Left lung (tissue), 10 donors: ENCODE measurements around the gene ABHD3. TPM values are rescaled to one million over a fixed set of nuclear protein-coding genes. Genes with fewer than 3 reads are reported as not detected.

Experiments
- ATAC-seq: fragments of 200-7000 bp; cut with Tn5 transposase; one replicate; pipeline ENCODE4 v1.9.1; 2020; ENCODE audit warnings: moderate library complexity
- DNase-seq, 4 donors: peaks; one replicate each; pipeline ENCODE4 v3.0.0-alpha.2; 2013 to 2020
- H3K27ac ChIP-seq, 2 donors: fragments of 200-600 bp; sonication (generic) in 1 of 2; one replicate each; pipeline versions ENCODE4 v1.5.0 to v1.8.0; 2020 to 2021
- H3K27me3 ChIP-seq, 2 donors: fragments of 200-600 bp; sonication (generic) in 1 of 2; one replicate each; pipeline versions ENCODE4 v1.5.0 to v1.8.0; 2020 to 2021
- H3K36me3 ChIP-seq, 2 donors: fragments of 200-600 bp; sonication (generic) in 1 of 2; one replicate each; pipeline versions ENCODE4 v1.5.0 to v1.8.0; 2020 to 2021
- H3K4me1 ChIP-seq, 2 donors: fragments of 200-600 bp; one replicate each; pipeline ENCODE4 v1.8.0; 2021
- H3K4me3 ChIP-seq, 2 donors: fragments of 200-600 bp; sonication (generic) in 1 of 2; one replicate each; pipeline versions ENCODE4 v1.5.0 to v1.8.0; 2020 to 2021; ENCODE audit warnings: mild to moderate bottlenecking in 1 of 2
- H3K9me3 ChIP-seq, 2 donors: fragments of 200-600 bp; sonication (generic) in 1 of 2; one replicate each; pipeline versions ENCODE4 v1.5.0 to v1.8.0; 2020 to 2021
- intact Hi-C, 2 donors: fragments of 100-400 bp; cut with DNase I; formaldehyde crosslinking; loops; one replicate each; pipeline versions ENCODE4 v1.11.2 to v1.14.2; 2022
- polyA plus RNA-seq, 6 donors: library from polyadenylated mRNA; unstranded; fragments of 120-200 nt; gene quantifications; one replicate each; pipeline ENCODE4 v1.2.1, GENCODE V29; 2013; ENCODE audit not compliant: insufficient read length in 6 of 6
- total RNA-seq, 2 donors: library from RNA; stranded (reverse); fragmentation: NEBNext Ultra II Directional; extraction: Animal tissue kit (Norgen Biotek cat#: 25700); gene quantifications; one replicate each; pipeline ENCODE4 v1.2.1, GENCODE V29; 2021
- TF ChIP-seq, protein P1 (sequence below), 2 donors: fragments of 200-600 bp; sonication (generic) in 1 of 2; IDR thresholded peaks; one replicate each; pipeline versions ENCODE4 v1.5.0 to v1.8.0; 2021; ENCODE audit warnings: antibody characterized with exemption in 2 of 2
- donor health status: DM: no; HTN: yes; CAD: no.
- donor health status: DM: no; HTN: no; CAD: no.

ABHD3 gene
- total and polyA plus RNA-seq, 8 donors: 22.1 to 37.5 (median 27.9) TPM

DNA sequence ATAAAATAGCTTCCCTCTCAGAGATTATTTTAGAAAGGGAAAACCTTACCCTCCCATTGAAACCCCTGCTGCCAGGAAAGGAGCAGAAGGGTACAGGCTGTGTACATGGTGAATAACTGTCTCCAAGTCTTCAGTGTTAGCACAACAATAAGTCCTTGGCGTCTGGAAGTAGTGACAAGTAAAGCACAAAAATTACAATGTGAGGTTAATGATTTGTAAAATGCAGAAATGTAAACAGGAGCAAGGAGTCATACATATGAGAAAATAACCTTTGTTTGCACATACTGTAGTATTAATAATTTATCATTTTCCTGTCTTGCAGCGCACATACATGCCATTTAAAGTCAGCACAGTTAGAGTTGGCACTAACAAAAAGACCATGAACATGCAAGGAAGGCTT is 40.5 kb downstream of the ABHD3 start:
- Histone ChIP-seq H3K4me3 (no peak overlapping the region), H3K4me1 (no peaks in the 10 kb centered on the region), H3K27ac (no peak overlapping the region), H3K9me3 (no peaks in the 10 kb centered on the region), H3K27me3 (no peaks in the 10 kb centered on the region), H3K36me3 (peaks cover 0 to 22% of the 10 kb centered on the region in 2 donors)
- TF ChIP-seq, protein P1, sequence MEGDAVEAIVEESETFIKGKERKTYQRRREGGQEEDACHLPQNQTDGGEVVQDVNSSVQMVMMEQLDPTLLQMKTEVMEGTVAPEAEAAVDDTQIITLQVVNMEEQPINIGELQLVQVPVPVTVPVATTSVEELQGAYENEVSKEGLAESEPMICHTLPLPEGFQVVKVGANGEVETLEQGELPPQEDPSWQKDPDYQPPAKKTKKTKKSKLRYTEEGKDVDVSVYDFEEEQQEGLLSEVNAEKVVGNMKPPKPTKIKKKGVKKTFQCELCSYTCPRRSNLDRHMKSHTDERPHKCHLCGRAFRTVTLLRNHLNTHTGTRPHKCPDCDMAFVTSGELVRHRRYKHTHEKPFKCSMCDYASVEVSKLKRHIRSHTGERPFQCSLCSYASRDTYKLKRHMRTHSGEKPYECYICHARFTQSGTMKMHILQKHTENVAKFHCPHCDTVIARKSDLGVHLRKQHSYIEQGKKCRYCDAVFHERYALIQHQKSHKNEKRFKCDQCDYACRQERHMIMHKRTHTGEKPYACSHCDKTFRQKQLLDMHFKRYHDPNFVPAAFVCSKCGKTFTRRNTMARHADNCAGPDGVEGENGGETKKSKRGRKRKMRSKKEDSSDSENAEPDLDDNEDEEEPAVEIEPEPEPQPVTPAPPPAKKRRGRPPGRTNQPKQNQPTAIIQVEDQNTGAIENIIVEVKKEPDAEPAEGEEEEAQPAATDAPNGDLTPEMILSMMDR (IDR thresholded peaks at IDR 0.05): no peak
- DNase-seq (no peak), ATAC-seq (no peak)
- intact Hi-C loops: no loop called here

DNA sequence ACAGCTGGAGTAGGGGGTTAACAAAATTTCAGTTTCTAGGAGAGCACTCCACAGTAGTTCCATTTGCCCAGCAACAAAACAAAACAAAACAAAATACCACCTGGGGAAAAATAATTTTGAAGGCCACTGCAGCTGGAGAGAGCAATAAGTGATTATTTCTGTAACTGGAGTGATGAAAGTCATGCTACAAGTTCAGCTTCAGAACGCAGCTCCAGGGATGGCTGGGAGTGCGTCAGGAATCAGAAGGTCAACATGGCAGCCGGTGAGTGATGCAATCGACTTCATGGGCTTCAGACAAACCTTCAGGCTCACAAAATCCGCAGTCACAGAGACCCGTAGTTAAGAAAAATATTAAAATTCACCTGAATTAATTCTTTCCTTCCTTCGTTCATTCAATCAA is 41.0 kb downstream of the ABHD3 start:
- Histone ChIP-seq H3K27ac (no peak overlapping the region), H3K27me3 (no peaks in the 10 kb centered on the region), H3K4me3 (no peak overlapping the region), H3K36me3 (peaks cover 0 to 27% of the 10 kb centered on the region in 2 donors), H3K4me1 (no peaks in the 10 kb centered on the region), H3K9me3 (no peaks in the 10 kb centered on the region)
- no peak for ATAC-seq
- TF ChIP-seq, protein P1 (IDR thresholded peaks at IDR 0.05): no peak
- intact Hi-C loops: no loop called here
- no peak for DNase-seq

DNA sequence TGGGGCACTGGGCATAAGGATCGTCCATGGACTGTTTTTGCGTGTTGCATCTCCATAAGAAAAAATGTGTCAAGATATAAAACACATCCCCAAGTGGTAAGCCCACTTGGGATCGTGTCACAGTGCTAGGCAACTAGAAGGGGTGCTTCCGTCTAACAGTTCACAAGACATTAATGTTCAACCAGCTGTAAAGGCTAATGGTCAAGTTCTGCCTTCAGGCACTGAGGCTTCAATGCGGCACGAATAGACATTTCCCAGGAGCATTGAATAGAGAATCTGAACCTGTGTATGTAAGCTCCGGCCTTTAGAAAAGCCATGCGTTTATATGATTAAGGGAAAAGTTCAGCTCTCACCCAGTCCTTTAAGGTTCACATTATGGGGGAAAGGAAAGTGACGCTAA is 42.0 kb downstream of the ABHD3 start:
- no peaks in the 10 kb centered on the region for H3K9me3 ChIP-seq
- ATAC-seq: no peak
- TF ChIP-seq, protein P1 (IDR thresholded peaks at IDR 0.05): no peak
- no peaks in the 10 kb centered on the region for H3K27me3 ChIP-seq
- no peak for DNase-seq
- no peaks in the 10 kb centered on the region for H3K4me1 ChIP-seq
- no peak overlapping the region for H3K27ac ChIP-seq
- intact Hi-C loops: no loop called here
- peaks cover 0 to 33% of the 10 kb centered on the region in 2 donors for H3K36me3 ChIP-seq
- H3K4me3 ChIP-seq: no peak overlapping the region

DNA sequence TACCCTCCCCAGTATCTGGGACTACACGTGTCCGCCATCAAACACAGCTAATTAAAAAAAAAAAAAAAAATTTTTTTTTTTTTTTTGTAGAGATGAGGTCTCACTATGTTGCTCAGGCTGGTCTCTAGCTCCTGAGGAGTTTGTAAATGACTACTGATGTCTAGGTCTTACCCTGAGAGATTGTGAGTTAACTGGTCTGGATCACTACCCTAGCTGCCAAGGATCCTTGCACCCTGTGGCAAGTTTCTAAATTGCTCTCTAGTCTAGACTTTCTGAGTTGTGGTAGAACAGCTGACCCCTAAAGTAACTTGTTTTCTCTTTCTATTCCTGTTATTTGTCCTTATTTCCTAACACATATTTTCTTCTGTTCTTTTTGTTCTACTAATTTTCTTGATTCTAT is 44.5 kb downstream of the ABHD3 start:
- TF ChIP-seq, protein P1 (IDR thresholded peaks at IDR 0.05): no peak
- no peaks in the 10 kb centered on the region for H3K4me1 ChIP-seq
- intact Hi-C loops: no loop called here
- DNase-seq (no peak), ATAC-seq (no peak)
- H3K4me3 ChIP-seq: no peak overlapping the region
- H3K36me3 ChIP-seq: peaks cover 0 to 56% of the 10 kb centered on the region in 2 donors
- H3K27me3 ChIP-seq: no peaks in the 10 kb centered on the region
- no peak overlapping the region for H3K27ac ChIP-seq
- H3K9me3 ChIP-seq: no peaks in the 10 kb centered on the region

DNA sequence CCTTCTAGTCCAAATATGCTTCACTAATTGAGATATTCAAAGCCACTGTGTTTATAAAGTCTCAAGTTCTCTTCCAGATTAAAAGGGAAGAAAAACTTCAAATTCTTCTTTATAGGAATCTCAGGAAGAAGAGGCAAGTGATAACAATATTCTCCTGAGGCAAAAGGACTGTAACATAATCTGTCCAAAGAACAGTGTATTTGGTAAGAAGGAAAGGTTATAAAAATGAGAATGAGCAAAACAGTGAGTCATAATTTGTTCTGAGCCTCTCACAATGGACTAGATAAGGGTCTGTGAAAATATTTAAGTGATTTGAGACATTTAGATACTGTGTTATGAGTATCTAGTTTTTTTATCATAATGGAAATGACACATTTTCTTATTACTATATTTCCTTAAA is 48.2 kb downstream of the ABHD3 start:
- intact Hi-C loops: no loop called here
- Histone ChIP-seq H3K27ac (no peak overlapping the region), H3K4me1 (no peaks in the 10 kb centered on the region), H3K27me3 (no peaks in the 10 kb centered on the region), H3K9me3 (no peaks in the 10 kb centered on the region), H3K36me3 (peaks cover 0 to 41% of the 10 kb centered on the region in 2 donors), H3K4me3 (no peak overlapping the region)
- no peak for DNase-seq
- TF ChIP-seq, protein P1 (IDR thresholded peaks at IDR 0.05): no peak
- no peak for ATAC-seq
